Measurements from ENCODE around the gene CC2D2A.

DNA sequence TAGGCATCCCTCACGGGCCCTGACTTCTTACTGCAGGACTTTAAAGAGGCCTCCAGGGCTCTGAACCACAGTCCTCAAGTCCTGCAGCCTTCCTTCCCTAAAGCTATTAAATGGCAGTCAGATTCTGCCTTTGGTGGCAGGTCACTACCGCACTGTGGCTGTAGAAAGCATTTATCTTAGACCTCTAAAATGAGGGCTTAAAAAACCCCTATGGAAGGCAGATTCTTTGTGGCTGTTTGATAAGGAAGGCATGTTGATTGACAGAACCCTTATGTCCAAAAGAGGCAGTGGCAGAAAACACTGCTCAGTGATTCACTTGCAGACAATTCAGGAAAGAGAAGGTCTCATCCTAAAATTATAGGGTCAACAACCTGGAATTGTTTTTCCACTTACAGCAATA lies 106.3 kb downstream of the CC2D2A start:
- TF ChIP-seq, protein P1, sequence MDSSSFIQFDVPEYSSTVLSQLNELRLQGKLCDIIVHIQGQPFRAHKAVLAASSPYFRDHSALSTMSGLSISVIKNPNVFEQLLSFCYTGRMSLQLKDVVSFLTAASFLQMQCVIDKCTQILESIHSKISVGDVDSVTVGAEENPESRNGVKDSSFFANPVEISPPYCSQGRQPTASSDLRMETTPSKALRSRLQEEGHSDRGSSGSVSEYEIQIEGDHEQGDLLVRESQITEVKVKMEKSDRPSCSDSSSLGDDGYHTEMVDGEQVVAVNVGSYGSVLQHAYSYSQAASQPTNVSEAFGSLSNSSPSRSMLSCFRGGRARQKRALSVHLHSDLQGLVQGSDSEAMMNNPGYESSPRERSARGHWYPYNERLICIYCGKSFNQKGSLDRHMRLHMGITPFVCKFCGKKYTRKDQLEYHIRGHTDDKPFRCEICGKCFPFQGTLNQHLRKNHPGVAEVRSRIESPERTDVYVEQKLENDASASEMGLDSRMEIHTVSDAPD (CRISPR knock-in tag; IDR thresholded peaks at IDR 0.05) = no peak
- TF ChIP-seq, protein P2, sequence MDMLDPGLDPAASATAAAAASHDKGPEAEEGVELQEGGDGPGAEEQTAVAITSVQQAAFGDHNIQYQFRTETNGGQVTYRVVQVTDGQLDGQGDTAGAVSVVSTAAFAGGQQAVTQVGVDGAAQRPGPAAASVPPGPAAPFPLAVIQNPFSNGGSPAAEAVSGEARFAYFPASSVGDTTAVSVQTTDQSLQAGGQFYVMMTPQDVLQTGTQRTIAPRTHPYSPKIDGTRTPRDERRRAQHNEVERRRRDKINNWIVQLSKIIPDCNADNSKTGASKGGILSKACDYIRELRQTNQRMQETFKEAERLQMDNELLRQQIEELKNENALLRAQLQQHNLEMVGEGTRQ (CRISPR knock-in tag; IDR thresholded peaks at IDR 0.05) = no peak
- no peak for TF ChIP-seq POLR2A (conservative IDR thresholded peaks at IDR 0.05)
- no peak for TF ChIP-seq SP1 (CRISPR knock-in tag; IDR thresholded peaks at IDR 0.05)
- TF ChIP-seq GABPA (tag; conservative IDR thresholded peaks at IDR 0.05; ENCODE audit: low read depth) = no peak
- TF ChIP-seq NR2C1 (IDR thresholded peaks at IDR 0.05) = no peak
- no peak for TF ChIP-seq NR2C1 (tag; IDR thresholded peaks at IDR 0.05)
- no peak for TF ChIP-seq YY1 (IDR thresholded peaks at IDR 0.05; ENCODE audit: borderline replicate concordance in 1 of 3, control insufficient read depth in 1 of 3, extremely low read depth in 1 of 3, insufficient read depth in 3 of 3, insufficient read length in 1 of 3, insufficient replicate concordance in 2 of 3, low read depth in 1 of 3, low read length in 2 of 3)

Data from K562 (cell line).